Esophagus squamous epithelium (tissue), 5 donors: ENCODE measurements around the gene MAGI1. TPM values are rescaled to one million over a fixed set of nuclear protein-coding genes. Genes with fewer than 3 reads are reported as not detected.

Source experiments
- DNase-seq: peaks from one replicate; lab custom pipeline; 2025; lab: John Stamatoyannopoulos, UW
- H3K27ac ChIP-seq, 4 donors: fragments of 200-600 bp; sonication (generic); one replicate each; pipeline ENCODE4 v1.5.1; 2016 to 2019; ENCODE audit warnings: mild to moderate bottlenecking in 1 of 4
- H3K27me3 ChIP-seq, 4 donors: fragments of 200-600 bp; sonication (generic); 1 replicate in 3 of 4; 2 replicates in 1 of 4; pipeline versions ENCODE4 v1.5.1 to v1.6.0; 2017 to 2021; ENCODE audit warnings: antibody characterized with exemption in 1 of 4
- H3K36me3 ChIP-seq, 3 donors: fragments of 200-600 bp; sonication (generic); one replicate each; pipeline ENCODE4 v1.5.1; 2016 to 2019
- H3K4me1 ChIP-seq, 3 donors: fragments of 200-600 bp; sonication (generic); one replicate each; pipeline ENCODE4 v1.5.1; 2017 to 2019
- H3K4me3 ChIP-seq, 4 donors: fragments of 200-600 bp; sonication (generic); 1 replicate in 3 of 4; 2 replicates in 1 of 4; pipeline ENCODE4 v1.5.1; 2016 to 2019; ENCODE audit warnings: mild to moderate bottlenecking in 2 of 4, moderate library complexity in 1 of 4
- H3K9me3 ChIP-seq, 3 donors: fragments of 200-600 bp; sonication (generic); one replicate each; pipeline ENCODE4 v1.5.1; 2016 to 2019
- POLR2A ChIP-seq, 4 donors: fragments of 450-650 bp; IDR thresholded peaks; one replicate each; pipeline ENCODE4 v1.6.1; 2017; ENCODE audit warnings: antibody characterized with exemption in 4 of 4, mild to moderate bottlenecking in 4 of 4, moderate library complexity in 3 of 4
- WGBS, 2 donors: methylation state at CpG; one replicate each; pipeline ENCODE4 v1.1.5; 2018; 5-methylcytosine and 5-hydroxymethylcytosine counted together
- intact Hi-C: fragments of 100-400 bp; cut with DNase I; formaldehyde crosslinking; loops from one replicate; pipeline ENCODE4 v1.15.0; 2022
- total RNA-seq, 4 donors: library from RNA; depleted of rRNA; stranded (reverse); fragments of >200 nt; gene quantifications; one replicate each; pipeline ENCODE4 v1.1.0, GENCODE V29; 2016
- TF ChIP-seq, protein P1 (sequence below), 6 experiments: fragments of 450-650 bp in 4 of 6; fragments of 200-600 bp in 2 of 6; sonication (generic) in 2 of 6; IDR thresholded peaks; one replicate each; pipeline ENCODE4 v1.5.1; 2016 to 2019; ENCODE audit warnings: antibody characterized with exemption in 6 of 6, mild to moderate bottlenecking in 4 of 6, moderate library complexity in 4 of 6
- donor health status: DM: yes; HTN: yes; CAD: no.

The MAGI1 gene
- total RNA-seq, 4 donors from 2014 or later: 12.0 to 28.2 (median 21.1) TPM

DNA sequence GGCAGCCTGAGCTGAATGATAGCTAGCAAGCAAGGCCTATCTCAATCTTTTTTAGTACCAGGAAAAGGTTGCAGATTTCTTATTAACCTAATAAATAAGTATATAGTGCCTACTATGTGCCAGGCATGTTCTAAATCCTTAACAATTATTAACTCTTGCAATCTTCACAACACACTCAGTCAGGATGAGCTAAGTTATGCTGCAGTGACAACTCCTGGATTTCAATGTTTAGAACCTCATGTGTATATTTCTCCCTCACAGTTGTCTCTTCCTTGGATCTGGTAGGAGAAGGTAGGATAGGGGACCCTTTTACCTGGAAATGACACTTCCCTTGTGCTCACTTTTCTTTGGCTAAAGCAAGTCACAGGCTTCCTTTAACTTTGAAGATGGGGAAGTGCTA is 39.3 kb upstream of the MAGI1 start:
- no peaks in the 10 kb centered on the region for H3K36me3 ChIP-seq
- H3K4me3 ChIP-seq: no peak overlapping the region
- H3K4me1 ChIP-seq: no peaks in the 10 kb centered on the region
- DNase-seq: no peak
- intact Hi-C loops: no loop called here
- no peak for TF ChIP-seq POLR2A (IDR thresholded peaks at IDR 0.05)
- TF ChIP-seq, protein P1, sequence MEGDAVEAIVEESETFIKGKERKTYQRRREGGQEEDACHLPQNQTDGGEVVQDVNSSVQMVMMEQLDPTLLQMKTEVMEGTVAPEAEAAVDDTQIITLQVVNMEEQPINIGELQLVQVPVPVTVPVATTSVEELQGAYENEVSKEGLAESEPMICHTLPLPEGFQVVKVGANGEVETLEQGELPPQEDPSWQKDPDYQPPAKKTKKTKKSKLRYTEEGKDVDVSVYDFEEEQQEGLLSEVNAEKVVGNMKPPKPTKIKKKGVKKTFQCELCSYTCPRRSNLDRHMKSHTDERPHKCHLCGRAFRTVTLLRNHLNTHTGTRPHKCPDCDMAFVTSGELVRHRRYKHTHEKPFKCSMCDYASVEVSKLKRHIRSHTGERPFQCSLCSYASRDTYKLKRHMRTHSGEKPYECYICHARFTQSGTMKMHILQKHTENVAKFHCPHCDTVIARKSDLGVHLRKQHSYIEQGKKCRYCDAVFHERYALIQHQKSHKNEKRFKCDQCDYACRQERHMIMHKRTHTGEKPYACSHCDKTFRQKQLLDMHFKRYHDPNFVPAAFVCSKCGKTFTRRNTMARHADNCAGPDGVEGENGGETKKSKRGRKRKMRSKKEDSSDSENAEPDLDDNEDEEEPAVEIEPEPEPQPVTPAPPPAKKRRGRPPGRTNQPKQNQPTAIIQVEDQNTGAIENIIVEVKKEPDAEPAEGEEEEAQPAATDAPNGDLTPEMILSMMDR (IDR thresholded peaks at IDR 0.05): no peak
- no peaks in the 10 kb centered on the region for H3K9me3 ChIP-seq
- no peak overlapping the region for H3K27ac ChIP-seq
- no peaks in the 10 kb centered on the region for H3K27me3 ChIP-seq

DNA sequence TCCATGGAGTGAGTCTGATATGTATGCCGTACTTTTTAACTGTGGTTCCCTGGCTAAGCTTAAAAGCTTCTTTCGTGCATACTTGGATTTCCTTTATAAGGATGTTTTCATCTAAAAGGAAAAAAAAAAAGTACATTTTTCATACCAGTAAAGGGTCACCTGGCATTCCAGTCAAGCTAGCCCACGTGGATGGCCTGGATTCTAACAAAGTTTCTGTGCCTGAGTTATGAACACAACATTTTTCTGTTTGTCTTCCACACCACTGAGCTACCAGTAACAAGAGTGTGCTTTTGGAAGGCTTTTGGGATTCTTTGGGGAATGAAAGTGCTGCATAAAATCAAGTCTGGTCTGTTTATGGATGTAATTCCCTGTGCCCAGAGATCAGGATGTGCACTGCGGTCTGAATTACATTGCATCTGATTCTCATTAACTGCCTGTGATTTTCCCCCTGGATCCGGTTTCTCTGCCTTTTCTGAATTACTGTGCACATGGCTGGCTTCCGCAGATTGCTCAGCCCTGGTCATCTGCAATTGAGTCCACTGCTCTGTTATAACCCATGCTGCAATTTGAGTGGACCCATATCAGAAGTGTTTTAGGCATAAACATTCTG is 38.2 kb upstream of the MAGI1 start:
- Histone ChIP-seq H3K4me3 (no peak overlapping the region), H3K27me3 (no peaks in the 10 kb centered on the region), H3K36me3 (no peaks in the 10 kb centered on the region), H3K27ac (no peak overlapping the region), H3K4me1 (no peaks in the 10 kb centered on the region), H3K9me3 (no peaks in the 10 kb centered on the region)
- intact Hi-C loops: no loop called here
- TF ChIP-seq POLR2A (IDR thresholded peaks at IDR 0.05): no peak
- TF ChIP-seq, protein P1 (IDR thresholded peaks at IDR 0.05): no peak
- no peak for DNase-seq
- 64 to 69% methylated on average over 5 to 6 of the region's 6 CpGs for WGBS, 2 donors

DNA sequence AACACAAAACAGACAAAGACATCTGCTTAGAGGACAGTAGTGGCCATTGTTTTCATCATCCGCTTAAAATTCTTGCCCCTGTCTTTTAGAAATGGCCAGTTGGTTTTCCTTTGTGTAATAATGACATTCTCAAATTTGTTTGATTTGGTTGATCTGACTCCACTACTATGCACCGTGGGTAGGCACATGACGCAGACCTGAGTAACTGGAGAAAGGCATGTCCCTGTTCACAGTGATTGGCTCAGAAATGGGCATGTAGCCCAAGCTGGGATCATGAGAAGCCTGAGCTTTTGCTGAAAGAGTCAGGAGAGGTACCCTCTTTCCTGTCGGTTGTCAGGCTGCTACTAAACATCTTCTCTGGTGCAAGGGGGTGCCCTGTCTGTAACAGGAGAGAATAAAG is 36.6 kb upstream of the MAGI1 start:
- no peaks in the 10 kb centered on the region for H3K36me3 ChIP-seq
- intact Hi-C loops: no loop called here
- no peak for DNase-seq
- no peak for TF ChIP-seq POLR2A (IDR thresholded peaks at IDR 0.05)
- TF ChIP-seq, protein P1 (IDR thresholded peaks at IDR 0.05): no peak
- H3K27me3 ChIP-seq: no peaks in the 10 kb centered on the region
- WGBS, 2 donors: 36 to 47% methylated on average over 2 to 4 of the region's 4 CpGs
- H3K9me3 ChIP-seq: no peaks in the 10 kb centered on the region
- no peaks in the 10 kb centered on the region for H3K4me1 ChIP-seq
- H3K27ac ChIP-seq: no peak overlapping the region
- no peak overlapping the region for H3K4me3 ChIP-seq

DNA sequence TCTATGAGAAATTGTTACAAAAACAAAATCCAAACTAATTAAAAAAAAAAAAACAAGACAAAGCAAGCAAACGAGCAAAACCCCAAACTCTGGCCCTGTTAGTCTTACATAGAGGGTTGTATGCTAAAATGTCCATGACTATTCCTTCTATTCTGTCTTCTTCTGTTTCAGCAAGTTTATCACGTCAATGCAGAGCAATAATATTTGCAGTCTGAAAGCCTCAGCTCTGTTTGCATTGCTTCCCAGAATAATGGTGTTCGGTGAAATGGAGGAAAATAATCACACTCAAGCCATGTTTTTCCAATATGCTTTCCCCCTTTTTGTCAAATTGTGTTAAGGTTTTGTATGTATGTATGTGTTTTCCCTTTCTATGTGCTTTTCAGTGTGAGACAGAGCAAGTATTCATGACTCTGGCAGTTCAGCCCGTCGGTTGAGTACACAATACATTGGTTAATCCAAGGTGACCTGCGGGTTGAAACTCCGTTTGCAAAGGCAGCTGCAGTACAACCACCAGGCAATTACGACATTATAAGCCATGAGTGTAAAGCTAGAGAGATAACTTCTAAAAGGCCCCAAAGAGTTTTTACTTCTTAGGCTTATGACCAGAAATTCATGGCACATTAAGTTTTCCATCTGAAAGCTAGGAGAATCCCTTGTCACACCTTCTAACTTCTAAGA is 34.9 kb upstream of the MAGI1 start:
- Histone ChIP-seq H3K36me3 (no peaks in the 10 kb centered on the region), H3K4me3 (no peak overlapping the region), H3K4me1 (no peaks in the 10 kb centered on the region), H3K27ac (no peak overlapping the region), H3K9me3 (peaks cover 0 to 3% (median 0%) of the 10 kb centered on the region in 3 donors), H3K27me3 (no peaks in the 10 kb centered on the region)
- no peak for DNase-seq
- intact Hi-C loops: no loop called here
- TF ChIP-seq, protein P1 (IDR thresholded peaks at IDR 0.05): no peak
- WGBS, 2 donors: 68 to 72% methylated on average over 8 of the region's 8 CpGs

DNA sequence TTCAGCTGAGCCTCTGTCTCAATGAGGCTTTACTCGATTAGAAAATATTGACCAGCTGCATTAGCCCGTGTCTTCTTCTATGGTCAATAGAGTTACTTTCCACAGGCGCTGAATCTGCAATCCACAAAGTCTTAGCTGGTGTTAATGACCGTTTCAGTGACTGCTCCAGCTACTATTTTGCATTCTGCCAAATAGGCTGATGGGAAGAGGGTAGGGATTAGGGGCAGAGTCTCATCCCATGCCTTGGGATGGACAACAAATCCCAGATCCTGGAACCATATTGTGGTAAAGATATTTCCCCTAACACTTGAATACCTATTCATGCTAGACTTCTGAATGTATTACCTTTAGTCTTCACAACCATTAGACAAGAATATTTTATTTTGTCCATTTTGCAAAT is 29.5 kb upstream of the MAGI1 start:
- Histone ChIP-seq H3K27ac (no peak overlapping the region), H3K4me3 (no peak overlapping the region), H3K36me3 (no peaks in the 10 kb centered on the region), H3K4me1 (no peaks in the 10 kb centered on the region), H3K27me3 (no peaks in the 10 kb centered on the region), H3K9me3 (peaks cover 0 to 3% (median 0%) of the 10 kb centered on the region in 3 donors)
- TF ChIP-seq, protein P1 (IDR thresholded peaks at IDR 0.05): no peak
- no peak for TF ChIP-seq POLR2A (IDR thresholded peaks at IDR 0.05)
- intact Hi-C loops: no loop called here
- WGBS, 2 donors: 59 to 73% methylated on average over 4 of the region's 4 CpGs
- DNase-seq: no peak
